H1 (cell line): ENCODE measurements around the gene WNT2. TPM values are rescaled to one million over a fixed set of nuclear protein-coding genes. Genes with fewer than 3 reads are reported as not detected.
"Not testable (repeated sequence)": the region's sequence is repeated elsewhere in the genome, so short reads cannot be mapped to it uniquely, and the experiment has no call there.

Experiments
- CTCF ChIA-PET: fragments of 300-600 bp; sonication (Branson Sonifier 250); formaldehyde crosslinking; loops from one replicate; lab custom pipeline; 2021; ENCODE audit not compliant: partially characterized antibody; lab: Charles Lee
- POLR2A ChIA-PET: fragments of 300-600 bp; sonication (Branson Sonifier 250); formaldehyde crosslinking; loops from one replicate; lab custom pipeline; 2021; ENCODE audit warnings: inconsistent platforms; ENCODE audit not compliant: partially characterized antibody; lab: Charles Lee
- DNase-seq, 2 experiments: peaks; one replicate each; pipeline versions ENCODE4 v3.0.0 to v3.0.0-alpha.2; 2010 to 2022; ENCODE audit warnings: low spot score in 2 of 2, low read depth in 1 of 2, mixed read lengths in 1 of 2
- FAIRE-seq: peaks from 2 replicates; lab custom pipeline; 2011; peaks lifted over from hg19 to GRCh38; lab: Jason Lieb, UNC
- H2AFZ ChIP-seq: 2 replicates; pipeline ENCODE4 v1.8.1; 2012; ENCODE audit warnings: low read length, inconsistent platforms
- H2AK5ac ChIP-seq: 2 replicates; pipeline ENCODE4 v1.6.1; 2013; ENCODE audit warnings: low read depth, low read length
- H2BK120ac ChIP-seq: replicated peaks from 2 replicates; pipeline ENCODE3; 2013; ENCODE audit warnings: low read depth, low read length, inconsistent platforms
- H2BK12ac ChIP-seq: 2 replicates; pipeline ENCODE4 v1.6.1; 2013; ENCODE audit warnings: low read depth, low read length
- H2BK15ac ChIP-seq: 2 replicates; pipeline ENCODE4 v1.6.1; 2013; ENCODE audit warnings: low read length
- H2BK20ac ChIP-seq: 2 replicates; pipeline ENCODE4 v1.6.1; 2013; ENCODE audit warnings: low read length
- H2BK5ac ChIP-seq: 2 replicates; pipeline ENCODE4 v1.6.1; 2013; ENCODE audit warnings: low read depth, low read length
- H3K14ac ChIP-seq: 2 replicates; pipeline ENCODE4 v1.6.1; 2013; ENCODE audit warnings: inconsistent platforms; ENCODE audit not compliant: insufficient read length
- H3K18ac ChIP-seq: 2 replicates; pipeline ENCODE4 v1.6.1; 2013; ENCODE audit warnings: low read length; ENCODE audit errors: extremely low read depth
- H3K23ac ChIP-seq: 2 replicates; pipeline ENCODE4 v1.6.1; 2013; ENCODE audit warnings: inconsistent platforms; ENCODE audit not compliant: insufficient read length
- H3K23me2 ChIP-seq: 2 replicates; pipeline ENCODE4 v1.6.1; 2013; ENCODE audit warnings: low read depth, low read length
- H3K27ac ChIP-seq: 2 replicates; pipeline ENCODE4 v1.6.1; 2011; ENCODE audit warnings: low read depth, low read length, inconsistent platforms
- H3K27me3 ChIP-seq, 4 experiments: replicated peaks in 1 of 4; 1 replicate in 1 of 4; 2 replicates in 3 of 4; pipeline versions ENCODE4 v1.6.1 to v1.8.1; 2011 to 2013; ENCODE audit warnings: low read length in 3 of 4, mild to moderate bottlenecking in 3 of 4, inconsistent platforms in 2 of 4, mixed read lengths in 2 of 4, moderate library complexity in 1 of 4; ENCODE audit not compliant: control insufficient read depth in 3 of 4, insufficient read depth in 3 of 4; ENCODE audit errors: extremely low read depth in 1 of 4
- H3K36me3 ChIP-seq, 4 experiments: 2 replicates each; pipeline versions ENCODE4 v1.6.1 to v1.8.1; 2011 to 2013; ENCODE audit warnings: mild to moderate bottlenecking in 4 of 4, low read length in 3 of 4, moderate library complexity in 2 of 4, control low read depth in 1 of 4, inconsistent platforms in 1 of 4; ENCODE audit not compliant: insufficient read depth in 4 of 4, control insufficient read depth in 2 of 4
- H3K4ac ChIP-seq: replicated peaks from 2 replicates; pipeline ENCODE3; 2013; ENCODE audit warnings: low read length, low read depth, mixed read lengths, inconsistent platforms; ENCODE audit not compliant: insufficient read length
- H3K4me1 ChIP-seq, 4 experiments: replicated peaks in 1 of 4; 1 replicate in 1 of 4; 2 replicates in 3 of 4; pipeline versions ENCODE4 v1.6.1 to v1.8.1; 2011 to 2013; ENCODE audit warnings: low read length in 3 of 4, inconsistent platforms in 2 of 4, mixed read lengths in 1 of 4; ENCODE audit not compliant: insufficient read depth in 4 of 4, control insufficient read depth in 3 of 4
- H3K4me2 ChIP-seq, 2 experiments: 2 replicates each; pipeline versions ENCODE4 v1.6.1 to v1.8.1; 2011 to 2013; ENCODE audit warnings: low read depth in 2 of 2, low read length in 2 of 2, control low read depth in 1 of 2, inconsistent platforms in 1 of 2, mild to moderate bottlenecking in 1 of 2; ENCODE audit not compliant: insufficient read depth in 1 of 2
- H3K4me3 ChIP-seq, 4 experiments: fragments of 200-600, 300-600 bp in 1 of 4; sonication (generic), shearing (Covaris generic), sonication (Bioruptor Twin) in 1 of 4; 2 replicates each; pipeline versions ENCODE4 v1.5.1 to v1.8.1; 2011 to 2016; ENCODE audit warnings: low read length in 4 of 4, low read depth in 3 of 4, control low read depth in 2 of 4, inconsistent platforms in 2 of 4, mild to moderate bottlenecking in 2 of 4, mixed read lengths in 1 of 4, moderate library complexity in 1 of 4; ENCODE audit not compliant: insufficient read depth in 2 of 4; ENCODE audit errors: extremely low read depth in 1 of 4
- H3K56ac ChIP-seq: replicated peaks from 2 replicates; pipeline ENCODE3; 2013; ENCODE audit warnings: low read depth, mild to moderate bottlenecking, mixed read lengths, low read length, inconsistent platforms; ENCODE audit not compliant: insufficient read length
- H3K79me1 ChIP-seq: 2 replicates; pipeline ENCODE4 v1.6.1; 2013; ENCODE audit warnings: low read depth, low read length, control low read depth
- H3K79me2 ChIP-seq, 2 experiments: 2 replicates each; pipeline versions ENCODE4 v1.6.1 to v1.8.1; 2012 to 2013; ENCODE audit warnings: low read length in 2 of 2, mild to moderate bottlenecking in 2 of 2, inconsistent platforms in 1 of 2; ENCODE audit not compliant: insufficient read depth in 2 of 2, control insufficient read depth in 1 of 2
- H3K9ac ChIP-seq, 4 experiments: replicated peaks in 1 of 4; 1 replicate in 1 of 4; 2 replicates in 3 of 4; pipeline versions ENCODE4 v1.6.1 to v1.8.1; 2011 to 2013; ENCODE audit warnings: low read depth in 3 of 4, low read length in 3 of 4, control low read depth in 2 of 4, mild to moderate bottlenecking in 2 of 4, moderate library complexity in 2 of 4, inconsistent platforms in 1 of 4; ENCODE audit errors: extremely low read depth in 1 of 4
- H3K9me3 ChIP-seq, 2 experiments: 2 replicates each; pipeline versions ENCODE4 v1.6.1 to v1.8.1; 2012 to 2013; ENCODE audit warnings: mild to moderate bottlenecking in 2 of 2, moderate library complexity in 2 of 2, control low read depth in 1 of 2, inconsistent platforms in 1 of 2, low read depth in 1 of 2, low read length in 1 of 2, mixed read lengths in 1 of 2; ENCODE audit not compliant: insufficient read depth in 2 of 2
- H4K20me1 ChIP-seq, 2 experiments: replicated peaks in 1 of 2; 2 replicates each; pipeline versions ENCODE3 to v1.8.1; 2011 to 2013; ENCODE audit warnings: inconsistent platforms in 2 of 2, low read length in 2 of 2, mild to moderate bottlenecking in 1 of 2; ENCODE audit not compliant: insufficient read depth in 2 of 2, control insufficient read depth in 1 of 2
- H4K5ac ChIP-seq: 2 replicates; pipeline ENCODE4 v1.6.1; 2013; ENCODE audit warnings: low read length, low read depth, mixed read lengths, inconsistent platforms; ENCODE audit not compliant: insufficient read length
- H4K8ac ChIP-seq: 2 replicates; pipeline ENCODE4 v1.8.0; 2013; ENCODE audit warnings: mild to moderate bottlenecking, moderate library complexity, low read length, inconsistent platforms; ENCODE audit not compliant: insufficient read depth; ENCODE audit errors: extremely low read depth
- H4K91ac ChIP-seq: replicated peaks from 2 replicates; pipeline ENCODE3; 2013; ENCODE audit warnings: low read length, mixed read lengths, inconsistent platforms; ENCODE audit not compliant: insufficient read length
- WGBS, 2 experiments: shearing (Covaris generic) in 1 of 2; methylation state at CpG; one replicate each; pipeline versions ENCODE4 v1.1.6 to v1.1.7; 2013 to 2015; ENCODE audit warnings: low lambda C conversion rate in 2 of 2, mixed read lengths in 2 of 2, inconsistent platforms in 1 of 2, low coverage in 1 of 2, missing lambda C conversion rate in 1 of 2; ENCODE audit not compliant: insufficient replicate concordance in 2 of 2, insufficient coverage in 1 of 2, insufficient read length in 1 of 2; ENCODE audit errors: extremely low coverage in 1 of 2, missing lambda C conversion rate in 1 of 2; 5-methylcytosine and 5-hydroxymethylcytosine counted together
- polyA plus RNA-seq, 7 experiments: library from polyadenylated mRNA; depleted of rRNA in 3 of 7; stranded (reverse) in 5 of 7; unstranded in 2 of 7; fragments of >200 nt in 5 of 7; fragments of 200-250 nt in 2 of 7; gene quantifications; 1 replicate in 5 of 7; 2 replicates in 1 of 7; 4 replicates in 1 of 7; pipeline versions ENCODE4 v1.2.1 to v1.2.3, GENCODE V29; 2011 to 2013; ENCODE audit warnings: missing spikeins in 2 of 7, mixed read lengths in 2 of 7
- total RNA-seq: library from RNA; stranded (reverse); fragmentation: NEBNext Ultra II Directional; extraction: Animal tissue kit (Norgen Biotek cat#: 25700); gene quantifications from 2 replicates; pipeline ENCODE4 v1.2.1, GENCODE V29; 2021

The WNT2 gene
- total and polyA plus RNA-seq, 2 of the 8 experiments (the other 6 are each of a cell fraction or from before 2014, with no cell fraction given), result not detected

- CTCF ChIA-PET, H3K14ac ChIP-seq, FAIRE-seq, H2BK12ac ChIP-seq, H3K4ac ChIP-seq, H2AFZ ChIP-seq, H2BK15ac ChIP-seq, H3K4me3 ChIP-seq, H3K9me3 ChIP-seq, H2BK20ac ChIP-seq, H4K91ac ChIP-seq, H2BK5ac ChIP-seq, H3K9ac ChIP-seq, H3K56ac ChIP-seq, H2BK120ac ChIP-seq, H3K4me2 ChIP-seq, H4K5ac ChIP-seq, H4K8ac ChIP-seq, H3K4me1 ChIP-seq, H2AK5ac ChIP-seq, H4K20me1 ChIP-seq, DNase-seq, H3K27ac ChIP-seq, H3K36me3 ChIP-seq, H3K79me1 ChIP-seq, H3K27me3 ChIP-seq, POLR2A ChIA-PET, H3K18ac ChIP-seq, H3K79me2 ChIP-seq, H3K23ac ChIP-seq, H3K23me2 ChIP-seq: not testable (repeated sequence)
- 83% methylated on average over 2 of the region's 2 CpGs; no CpG with 5 or more reads in 1 of the 2 experiments for WGBS, 2 experiments
Measured at GRCh38 chr7:117245703-117246102, 77.2 kb downstream of the WNT2 start.
